ENCODE measurements around the gene PDXK.
A peak's percentile ranks its signal among the peaks of the same experiment; 100 is the strongest.

Gene PDXK

GRCh38 chr21:43792406-43792805, 73.5 kb downstream of the PDXK start:
- TF ChIP-seq, protein P1, sequence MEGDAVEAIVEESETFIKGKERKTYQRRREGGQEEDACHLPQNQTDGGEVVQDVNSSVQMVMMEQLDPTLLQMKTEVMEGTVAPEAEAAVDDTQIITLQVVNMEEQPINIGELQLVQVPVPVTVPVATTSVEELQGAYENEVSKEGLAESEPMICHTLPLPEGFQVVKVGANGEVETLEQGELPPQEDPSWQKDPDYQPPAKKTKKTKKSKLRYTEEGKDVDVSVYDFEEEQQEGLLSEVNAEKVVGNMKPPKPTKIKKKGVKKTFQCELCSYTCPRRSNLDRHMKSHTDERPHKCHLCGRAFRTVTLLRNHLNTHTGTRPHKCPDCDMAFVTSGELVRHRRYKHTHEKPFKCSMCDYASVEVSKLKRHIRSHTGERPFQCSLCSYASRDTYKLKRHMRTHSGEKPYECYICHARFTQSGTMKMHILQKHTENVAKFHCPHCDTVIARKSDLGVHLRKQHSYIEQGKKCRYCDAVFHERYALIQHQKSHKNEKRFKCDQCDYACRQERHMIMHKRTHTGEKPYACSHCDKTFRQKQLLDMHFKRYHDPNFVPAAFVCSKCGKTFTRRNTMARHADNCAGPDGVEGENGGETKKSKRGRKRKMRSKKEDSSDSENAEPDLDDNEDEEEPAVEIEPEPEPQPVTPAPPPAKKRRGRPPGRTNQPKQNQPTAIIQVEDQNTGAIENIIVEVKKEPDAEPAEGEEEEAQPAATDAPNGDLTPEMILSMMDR (IDR thresholded peaks at IDR 0.05; ENCODE audit: low read depth, low read length): no peak

GRCh38 chr21:43793243-43793642, 74.3 kb downstream of the PDXK start:
- TF ChIP-seq, protein P1 (IDR thresholded peaks at IDR 0.05; ENCODE audit: low read depth, low read length): no peak
- DNase-seq (ENCODE audit: low read depth in 2 of 2): no peak
- H3K4me3 ChIP-seq (replicated peaks in 1 of 2; ENCODE audit: low read depth in 2 of 2, low read length in 2 of 2): no peak overlapping the region

More at GRCh38 chr21:43792406-43792805, 73.5 kb downstream of the PDXK start:
- no peak overlapping the region for H3K4me3 ChIP-seq (replicated peaks in 1 of 2; ENCODE audit: low read depth in 2 of 2, low read length in 2 of 2)
- DNase-seq (ENCODE audit: low read depth in 2 of 2): no peak

- TF ChIP-seq, protein P1 (IDR thresholded peaks at IDR 0.05; ENCODE audit: low read depth, low read length): no peak
- no peak for DNase-seq (ENCODE audit: low read depth in 2 of 2)
- H3K4me3 ChIP-seq (replicated peaks in 1 of 2; ENCODE audit: low read depth in 2 of 2, low read length in 2 of 2): no peak overlapping the region
Measured at GRCh38 chr21:43794311-43794710, 75.4 kb downstream of the PDXK start.

DNA sequence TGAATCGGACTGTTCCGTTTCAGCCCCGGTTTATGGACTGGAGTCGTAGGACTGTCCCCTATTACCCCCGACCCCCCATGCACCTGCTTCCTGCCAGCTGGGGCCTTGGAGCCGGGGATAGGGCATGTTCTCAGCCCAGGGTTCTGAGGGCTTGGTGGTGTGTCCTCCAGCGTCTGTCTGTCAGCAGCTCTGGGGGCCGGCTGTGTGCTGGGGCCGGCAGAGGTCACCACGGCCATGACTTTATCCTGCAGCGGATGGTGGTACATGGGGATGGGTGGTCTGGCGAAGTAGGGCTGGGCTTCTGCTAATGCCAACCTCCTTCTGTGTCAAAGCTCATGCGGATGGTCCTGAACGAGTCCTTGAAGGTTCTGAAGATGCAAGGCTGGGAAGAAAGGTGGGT, 75.9 kb downstream of the PDXK start:
- no peak overlapping the region for H3K4me3 ChIP-seq (replicated peaks in 1 of 2; ENCODE audit: low read depth in 2 of 2, low read length in 2 of 2)
- no peak for DNase-seq (ENCODE audit: low read depth in 2 of 2)
- TF ChIP-seq, protein P1 (IDR thresholded peaks at IDR 0.05; ENCODE audit: low read depth, low read length): no peak

GRCh38 chr21:43797415-43797814, 78.5 kb downstream of the PDXK start:
- TF ChIP-seq, protein P1 (IDR thresholded peaks at IDR 0.05; ENCODE audit: low read depth, low read length): no peak
- H3K4me3 ChIP-seq (replicated peaks in 1 of 2; ENCODE audit: low read depth in 2 of 2, low read length in 2 of 2): no peak overlapping the region
- no peak for DNase-seq (ENCODE audit: low read depth in 2 of 2)

- DNase-seq (ENCODE audit: low read depth in 2 of 2): peak in 1 of 2 donors; percentile 32
- TF ChIP-seq, protein P1 (IDR thresholded peaks at IDR 0.05; ENCODE audit: low read depth, low read length): no peak
- H3K4me3 ChIP-seq (replicated peaks in 1 of 2; ENCODE audit: low read depth in 2 of 2, low read length in 2 of 2): no peak overlapping the region
Measured at GRCh38 chr21:43797925-43798715, 79.2 kb downstream of the PDXK start.

Measured in cardiac fibroblast (primary cell).